ENCODE measurements around the gene DLG2.
"Not testable (repeated sequence)": the region's sequence is repeated elsewhere in the genome, so short reads cannot be mapped to it uniquely, and the experiment has no call there.

- TF ChIP-seq, protein P1, sequence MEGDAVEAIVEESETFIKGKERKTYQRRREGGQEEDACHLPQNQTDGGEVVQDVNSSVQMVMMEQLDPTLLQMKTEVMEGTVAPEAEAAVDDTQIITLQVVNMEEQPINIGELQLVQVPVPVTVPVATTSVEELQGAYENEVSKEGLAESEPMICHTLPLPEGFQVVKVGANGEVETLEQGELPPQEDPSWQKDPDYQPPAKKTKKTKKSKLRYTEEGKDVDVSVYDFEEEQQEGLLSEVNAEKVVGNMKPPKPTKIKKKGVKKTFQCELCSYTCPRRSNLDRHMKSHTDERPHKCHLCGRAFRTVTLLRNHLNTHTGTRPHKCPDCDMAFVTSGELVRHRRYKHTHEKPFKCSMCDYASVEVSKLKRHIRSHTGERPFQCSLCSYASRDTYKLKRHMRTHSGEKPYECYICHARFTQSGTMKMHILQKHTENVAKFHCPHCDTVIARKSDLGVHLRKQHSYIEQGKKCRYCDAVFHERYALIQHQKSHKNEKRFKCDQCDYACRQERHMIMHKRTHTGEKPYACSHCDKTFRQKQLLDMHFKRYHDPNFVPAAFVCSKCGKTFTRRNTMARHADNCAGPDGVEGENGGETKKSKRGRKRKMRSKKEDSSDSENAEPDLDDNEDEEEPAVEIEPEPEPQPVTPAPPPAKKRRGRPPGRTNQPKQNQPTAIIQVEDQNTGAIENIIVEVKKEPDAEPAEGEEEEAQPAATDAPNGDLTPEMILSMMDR (IDR thresholded peaks at IDR 0.05; ENCODE audit: insufficient read depth, low read depth, low read length) = not testable (repeated sequence)
- not testable (repeated sequence) for TF ChIP-seq EZH2 (IDR thresholded peaks at IDR 0.05; ENCODE audit: insufficient read depth, low read length)
These were observed 20.9 kb downstream of the DLG2 start for GRCh38 chr11:85606237-85606636.
